Chondrocyte (in vitro differentiated cells): ENCODE data around the gene ID3. TPM values are rescaled to one million over a fixed set of nuclear protein-coding genes. Genes with fewer than 3 reads are reported as not detected.

Source experiments
- DNase-seq: peaks from one replicate; pipeline ENCODE4 v3.0.0; 2021; ENCODE audit warnings: mixed read lengths, low spot score
- H3K27ac Mint-ChIP-seq: one replicate; pipeline ENCODE4 v1.8.0; 2021; ENCODE audit warnings: mild to moderate bottlenecking, moderate library complexity, mixed read lengths; ENCODE audit not compliant: unreplicated experiment
- H3K27me3 Mint-ChIP-seq: 2 replicates; pipeline ENCODE4 v1.8.0; 2021; ENCODE audit warnings: low read depth, mixed read lengths
- H3K36me3 Mint-ChIP-seq: 2 replicates; pipeline ENCODE4 v1.8.0; 2021; ENCODE audit warnings: low read depth, mixed read lengths
- H3K4me1 Mint-ChIP-seq: 2 replicates; pipeline ENCODE4 v1.8.0; 2021; ENCODE audit warnings: low read depth, mild to moderate bottlenecking, mixed read lengths
- H3K4me3 Mint-ChIP-seq: one replicate; pipeline ENCODE4 v1.8.0; 2021; ENCODE audit warnings: mild to moderate bottlenecking, moderate library complexity, mixed read lengths; ENCODE audit not compliant: unreplicated experiment
- H3K9me3 Mint-ChIP-seq: 2 replicates; pipeline ENCODE4 v1.8.0; 2021; ENCODE audit warnings: low read depth, mixed read lengths
- CTCF ChIP-seq: fragments of 200-600 bp; sonication (generic); IDR thresholded peaks from 2 replicates; pipeline ENCODE4 v1.5.0; 2021; ENCODE audit warnings: antibody characterized with exemption, mild to moderate bottlenecking, moderate library complexity
- total RNA-seq: library from RNA; stranded (reverse); gene quantifications from 3 replicates; pipeline ENCODE4 v1.2.1, GENCODE V29; 2021

ID3 gene
- total RNA-seq, 1 donor from 2014 or later, result 81.8 TPM

- no peak overlapping the region for H3K27ac Mint-ChIP-seq
These were observed 32.3 kb upstream of the ID3 start for GRCh38 chr1:23591460-23592208.

GRCh38 chr1:23590058-23590783 lies 30.9 kb upstream of the ID3 start:
- Mint-ChIP-seq H3K4me1 (peaks cover 36% of the 10 kb centered on the region), H3K27ac (no peak overlapping the region), H3K9me3 (no peaks in the 10 kb centered on the region), H3K4me3 (no peak overlapping the region), H3K36me3 (no peaks in the 10 kb centered on the region), H3K27me3 (no peaks in the 10 kb centered on the region)
- no peak for DNase-seq
- no peak for TF ChIP-seq CTCF

More at GRCh38 chr1:23591460-23592208, 32.3 kb upstream of the ID3 start:
- Mint-ChIP-seq H3K4me1 (peaks cover 26% of the 10 kb centered on the region), H3K4me3 (no peak overlapping the region), H3K27me3 (no peaks in the 10 kb centered on the region), H3K36me3 (no peaks in the 10 kb centered on the region), H3K9me3 (no peaks in the 10 kb centered on the region)
- TF ChIP-seq CTCF, result no peak
- DNase-seq, result no peak

- Mint-ChIP-seq H3K27ac (no peak overlapping the region), H3K9me3 (no peaks in the 10 kb centered on the region), H3K27me3 (no peaks in the 10 kb centered on the region), H3K4me3 (no peak overlapping the region), H3K4me1 (peaks cover 37% of the 10 kb centered on the region), H3K36me3 (no peaks in the 10 kb centered on the region)
- no peak for DNase-seq
- no peak for TF ChIP-seq CTCF
These were observed 30.3 kb upstream of the ID3 start for GRCh38 chr1:23589585-23589986.

- Mint-ChIP-seq H3K9me3 (no peaks in the 10 kb centered on the region), H3K27me3 (no peaks in the 10 kb centered on the region), H3K36me3 (no peaks in the 10 kb centered on the region), H3K4me3 (no peak overlapping the region), H3K27ac (no peak overlapping the region), H3K4me1 (peaks cover 35% of the 10 kb centered on the region)
- TF ChIP-seq CTCF, result no peak
- no peak for DNase-seq
These were observed 29.6 kb upstream of the ID3 start for GRCh38 chr1:23588749-23589548.
